HG02610 (cell line): ENCODE data around the gene TRIM7.
"Not testable (repeated sequence)": the region's sequence is repeated elsewhere in the genome, so short reads cannot be mapped to it uniquely, and the experiment has no call there.

ENCODE experiments used
- ATAC-seq: cut with Tn5 transposase; IDR thresholded peaks from one replicate; pipeline ENCODE4 v1.9.1; 2021; ENCODE audit warnings: mild to moderate bottlenecking, moderate library complexity; ENCODE audit not compliant: unreplicated experiment

The TRIM7 gene

DNA sequence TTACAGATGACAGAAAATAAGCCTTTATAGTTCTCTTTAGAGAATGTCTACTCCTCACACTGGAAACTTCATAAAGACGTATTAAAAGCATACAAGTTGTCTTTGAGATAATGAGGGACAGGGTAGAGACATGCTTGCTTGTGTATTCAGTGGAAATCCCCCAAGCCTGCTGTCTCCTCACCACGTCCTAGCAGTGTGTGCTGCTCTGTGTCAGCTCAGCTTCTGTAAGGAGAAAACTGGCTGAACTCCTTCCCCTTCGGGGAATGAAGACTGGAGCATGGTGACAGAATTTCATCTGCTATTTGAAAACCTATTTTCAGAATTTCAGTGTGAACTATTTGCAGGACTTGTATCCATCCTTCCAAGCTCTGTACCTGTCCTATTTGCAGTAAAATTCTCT lies 48.2 kb downstream of the TRIM7 start:
- ATAC-seq = peak; percentile 44

DNA sequence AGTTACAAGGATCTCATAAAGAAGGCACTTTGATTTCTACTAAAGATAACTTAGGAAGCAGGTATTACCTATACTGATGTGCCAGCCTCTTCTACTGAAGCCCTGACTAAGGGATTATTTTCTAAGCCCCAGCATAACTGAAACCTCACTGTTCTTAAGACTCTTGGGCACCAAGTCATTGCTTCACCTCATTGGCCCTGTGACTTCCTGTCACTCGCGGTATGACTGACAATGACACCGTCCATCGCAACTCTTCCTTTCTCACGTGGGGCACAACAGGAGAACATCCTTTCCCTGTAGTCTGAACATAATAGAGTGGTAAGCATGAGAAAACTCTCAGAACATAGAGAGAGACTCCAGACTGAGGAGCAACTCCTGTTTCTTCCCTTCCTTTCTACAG lies 51.2 kb downstream of the TRIM7 start:
- no peak for ATAC-seq

DNA sequence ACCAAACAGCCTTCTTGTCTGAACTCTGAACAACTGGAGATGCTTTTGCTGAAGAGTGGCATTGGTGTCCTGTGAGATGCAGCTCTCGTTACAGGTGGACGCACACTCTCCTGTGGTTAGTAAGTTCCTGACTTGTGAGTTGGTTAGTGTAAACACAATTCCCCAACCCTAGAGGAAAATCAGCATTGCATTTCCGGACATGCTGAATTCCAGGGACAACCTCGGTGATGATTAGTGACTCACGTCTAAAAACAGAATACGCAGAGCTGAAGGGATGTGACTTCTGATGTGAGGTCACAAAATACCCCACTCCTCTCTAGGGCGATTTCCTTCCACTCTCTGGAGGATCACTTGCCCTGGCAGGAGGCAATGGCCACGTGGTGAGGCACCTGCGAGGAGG lies 52.6 kb downstream of the TRIM7 start:
- no peak for ATAC-seq

DNA sequence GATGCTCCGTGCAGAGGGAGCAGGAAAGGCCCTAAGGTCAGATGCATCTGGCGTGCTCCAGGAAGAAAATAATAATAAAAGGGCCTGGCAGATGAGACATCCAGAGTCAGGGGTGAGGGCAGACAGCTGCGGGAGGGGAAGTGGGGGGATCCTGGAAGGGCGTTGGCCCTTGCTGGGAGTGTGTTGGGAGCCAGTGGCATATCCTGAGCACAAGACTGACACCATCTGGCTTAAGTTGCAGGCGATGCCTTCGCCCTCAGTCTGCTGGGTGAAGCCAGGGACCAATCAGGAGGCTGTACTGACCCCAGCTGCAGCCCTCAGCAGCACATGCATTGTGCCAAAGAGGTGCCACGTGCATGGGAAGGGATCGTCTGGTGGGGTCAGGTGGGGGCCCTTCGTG lies 53.9 kb downstream of the TRIM7 start:
- no peak for ATAC-seq

DNA sequence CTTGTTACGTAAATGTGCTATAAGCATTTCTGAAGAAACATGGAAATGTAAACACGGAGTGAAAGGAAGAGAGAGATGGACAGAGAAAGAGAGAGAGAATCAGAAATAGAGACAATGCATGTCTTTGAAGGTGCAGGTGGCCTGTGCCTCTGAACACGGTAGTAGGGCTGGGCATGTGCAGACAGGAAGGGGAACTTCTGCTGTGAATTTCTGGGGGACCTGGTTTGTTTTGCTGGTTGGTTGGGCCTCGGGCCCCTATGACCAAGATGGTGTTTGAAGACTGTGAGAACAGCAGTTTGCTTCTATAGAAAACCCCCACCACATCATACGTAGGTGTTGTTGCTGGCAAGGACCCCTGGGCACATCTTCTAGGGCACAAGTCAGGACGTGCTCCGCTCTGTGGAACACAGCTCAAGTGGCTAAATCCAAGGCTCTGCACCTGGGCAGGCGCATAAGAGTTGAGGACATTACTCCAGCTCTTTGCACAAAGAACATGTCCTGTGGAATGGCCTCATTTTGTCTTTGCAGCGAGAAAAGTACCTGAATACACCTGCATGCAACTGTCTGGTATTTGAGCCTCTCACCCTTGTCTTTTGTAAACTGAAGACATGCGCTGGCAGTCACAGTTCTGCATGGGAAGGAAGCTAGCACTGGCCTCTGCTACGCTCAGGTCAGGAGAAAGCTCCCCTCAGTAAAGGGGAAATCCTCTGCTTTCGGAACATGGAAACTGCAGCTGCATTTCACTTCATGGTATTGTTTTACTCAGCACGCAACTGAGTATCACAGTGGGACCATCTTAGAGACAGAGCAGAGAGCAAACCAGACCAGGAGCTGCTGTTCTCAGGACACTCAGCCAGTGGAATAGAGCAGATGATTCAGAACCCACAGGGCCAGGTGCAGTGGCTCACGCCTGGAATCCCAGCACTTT lies 54.9 kb downstream of the TRIM7 start:
- ATAC-seq = no peak

DNA sequence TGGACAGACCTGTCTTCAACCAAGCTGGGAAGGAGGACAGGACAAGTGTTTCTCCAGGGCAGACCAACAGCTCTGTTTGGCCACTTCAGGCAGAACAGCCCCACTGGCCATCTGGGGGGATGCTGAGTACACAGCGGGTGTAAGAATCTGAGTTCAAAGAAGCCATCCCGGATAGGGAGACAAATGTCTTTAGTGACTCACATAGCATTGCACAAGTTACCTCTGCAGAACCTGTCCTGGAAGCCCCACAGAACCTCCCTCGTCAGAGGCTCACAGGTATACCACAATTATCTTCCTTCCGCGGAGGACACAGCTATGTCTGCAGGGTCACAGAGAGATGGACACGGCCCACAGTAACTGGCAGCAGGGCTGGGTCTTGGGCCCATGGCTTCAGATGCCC lies 55.6 kb downstream of the TRIM7 start:
- ATAC-seq = no peak

DNA sequence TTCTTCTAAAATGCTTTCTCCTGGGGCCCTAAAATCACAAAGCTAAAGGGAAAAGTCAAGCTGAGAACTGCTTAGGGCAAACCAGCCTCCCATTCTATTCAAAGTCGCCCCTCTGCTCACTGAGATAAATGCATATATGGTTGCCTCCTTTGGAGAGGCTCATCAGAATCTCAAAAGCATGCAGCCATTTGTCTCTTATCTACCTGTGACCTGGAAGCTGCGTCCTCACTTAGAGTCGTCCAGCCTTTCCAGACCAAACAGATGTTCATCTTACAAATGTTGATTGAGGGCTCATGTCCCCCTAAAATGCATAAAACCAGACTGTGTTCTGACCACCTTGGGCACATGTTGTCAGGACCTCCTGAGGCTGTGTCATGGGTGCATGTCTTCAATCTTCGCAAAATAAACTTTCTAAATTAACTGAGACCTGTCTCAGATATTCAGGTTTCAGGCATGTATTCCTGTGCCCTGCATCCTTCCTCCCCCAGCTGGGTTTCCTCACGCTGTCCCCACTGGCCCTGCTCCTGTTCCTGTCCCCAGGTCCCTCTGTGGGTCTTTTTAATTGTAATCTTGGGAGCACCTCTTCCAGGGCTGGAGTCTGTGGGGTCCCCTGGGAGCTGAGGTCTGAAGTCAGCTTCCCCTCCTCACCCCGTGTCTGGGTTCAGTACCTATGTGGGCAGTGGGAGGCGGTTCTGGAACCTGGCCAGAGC lies 57.9 kb downstream of the TRIM7 start, which contains the start of gene OR2V2:
OR2V2 (plus strand) TSS at position 660 of the 710 bp plus-strand sequence. CDS start 7,357 bp downstream, outside the sequence.
- ATAC-seq = not testable (repeated sequence)

DNA sequence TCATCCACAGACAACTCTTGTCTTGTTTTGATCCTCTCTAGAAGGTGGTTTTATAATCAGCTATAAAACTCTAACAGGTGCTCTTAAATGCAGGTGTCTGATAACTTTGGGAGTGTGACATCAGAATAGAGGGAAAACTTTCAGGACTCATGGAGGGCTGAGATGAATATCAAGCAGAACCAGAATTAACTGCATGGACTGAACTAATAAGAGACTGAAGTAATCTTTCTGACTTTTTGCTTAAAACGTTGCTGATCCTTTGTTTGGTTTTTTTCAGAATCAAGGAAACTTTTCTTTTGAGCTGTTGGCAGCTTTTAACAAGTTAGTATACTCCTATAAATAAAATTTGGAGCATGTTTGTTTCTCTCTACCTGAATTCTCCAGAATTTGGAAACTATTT lies 59.9 kb downstream of the TRIM7 start:
- no peak for ATAC-seq
